ENCODE measurements around the gene PDE2A. TPM values are rescaled to one million over a fixed set of nuclear protein-coding genes. Genes with fewer than 3 reads are reported as not detected.

PDE2A gene
- total RNA-seq, 2 donors from 2014 or later: 3.7 to 13.3 TPM

- H3K27ac Mint-ChIP-seq: no peak overlapping the region
- WGBS, 2 experiments (ENCODE audit: insufficient coverage in 1 of 2, insufficient read length in 1 of 2): 58 to 71% methylated on average over 5 to 8 of the region's 8 CpGs
- H3K9me3 ChIP-seq (ENCODE audit: control insufficient read depth, low read length): no peaks in the 10 kb centered on the region
- no peak overlapping the region for H3K4me3 Mint-ChIP-seq
- peaks cover 19% of the 10 kb centered on the region for H3K27me3 ChIP-seq (ENCODE audit: control insufficient read depth, insufficient read depth, low read length, poor library complexity, severe bottlenecking)
- peaks cover 22% of the 10 kb centered on the region for H3K27me3 Mint-ChIP-seq (ENCODE audit: insufficient read depth)
- H3K36me3 Mint-ChIP-seq (ENCODE audit: low read depth): peaks cover under 1% of the 10 kb centered on the region
- no peaks in the 10 kb centered on the region for H3K9me3 Mint-ChIP-seq
- H3K27ac ChIP-seq (ENCODE audit: low read depth, low read length): no peak overlapping the region
- no peak for DNase-seq
- no peak for TF ChIP-seq CTCF (conservative IDR thresholded peaks at IDR 0.05)
- peaks cover 22% of the 10 kb centered on the region for H3K4me1 ChIP-seq (ENCODE audit: control insufficient read depth, insufficient read depth, low read length)
- H3K4me1 Mint-ChIP-seq: peaks cover 45% of the 10 kb centered on the region
- no peak overlapping the region for H3K9ac ChIP-seq (ENCODE audit: extremely low read depth, low read length, poor library complexity, severe bottlenecking)
- H3K36me3 ChIP-seq (ENCODE audit: control insufficient read depth, insufficient read depth, low read length): peaks cover 6% of the 10 kb centered on the region
- H3K4me3 ChIP-seq (ENCODE audit: low read length): no peak overlapping the region
Observed at GRCh38 chr11:72678524-72678923, 4.3 kb upstream of the PDE2A start.

- Mint-ChIP-seq H3K4me1 (peaks cover 53% of the 10 kb centered on the region), H3K27ac (no peak overlapping the region), H3K27me3 (ENCODE audit: insufficient read depth) (peaks cover 24% of the 10 kb centered on the region), H3K4me3 (no peak overlapping the region), H3K9me3 (no peaks in the 10 kb centered on the region), H3K36me3 (ENCODE audit: low read depth) (no peaks in the 10 kb centered on the region)
- peak; percentile 99 for DNase-seq
- no peaks in the 10 kb centered on the region for H3K36me3 ChIP-seq (ENCODE audit: control insufficient read depth, insufficient read depth, low read length)
- H3K27ac ChIP-seq (ENCODE audit: low read depth, low read length): no peak overlapping the region
- H3K27me3 ChIP-seq (ENCODE audit: control insufficient read depth, insufficient read depth, low read length, poor library complexity, severe bottlenecking): peaks cover 22% of the 10 kb centered on the region
- peaks cover 22% of the 10 kb centered on the region for H3K4me1 ChIP-seq (ENCODE audit: control insufficient read depth, insufficient read depth, low read length)
- TF ChIP-seq CTCF (conservative IDR thresholded peaks at IDR 0.05): no peak
- no peak overlapping the region for H3K4me3 ChIP-seq (ENCODE audit: low read length)
- H3K9ac ChIP-seq (ENCODE audit: extremely low read depth, low read length, poor library complexity, severe bottlenecking): no peak overlapping the region
- 0 to 4% methylated on average over 1 to 30 of the region's 30 CpGs for WGBS, 2 experiments (ENCODE audit: insufficient coverage in 1 of 2, insufficient read length in 1 of 2)
- no peaks in the 10 kb centered on the region for H3K9me3 ChIP-seq (ENCODE audit: control insufficient read depth, low read length)
Observed at GRCh38 chr11:72676861-72677341, 2.7 kb upstream of the PDE2A start.

GRCh38 chr11:72675221-72675620, 999 bp upstream of the PDE2A start:
- no peak overlapping the region for H3K4me3 ChIP-seq (ENCODE audit: low read length)
- no peak for TF ChIP-seq CTCF (conservative IDR thresholded peaks at IDR 0.05)
- Mint-ChIP-seq H3K27me3 (ENCODE audit: insufficient read depth) (peaks cover 28% of the 10 kb centered on the region), H3K4me3 (peak overlapping the region; percentile 35), H3K9me3 (no peaks in the 10 kb centered on the region), H3K36me3 (ENCODE audit: low read depth) (no peaks in the 10 kb centered on the region), H3K4me1 (peaks cover 60% of the 10 kb centered on the region), H3K27ac (peak overlapping the region; percentile 75)
- no peak overlapping the region for H3K27ac ChIP-seq (ENCODE audit: low read depth, low read length)
- 33% methylated on average over 2 of the region's 2 CpGs; no CpG with 5 or more reads in 1 of the 2 experiments for WGBS, 2 experiments (ENCODE audit: insufficient coverage in 1 of 2, insufficient read length in 1 of 2)
- DNase-seq: peak; percentile 76
- peaks cover 22% of the 10 kb centered on the region for H3K4me1 ChIP-seq (ENCODE audit: control insufficient read depth, insufficient read depth, low read length)
- no peaks in the 10 kb centered on the region for H3K36me3 ChIP-seq (ENCODE audit: control insufficient read depth, insufficient read depth, low read length)
- H3K9me3 ChIP-seq (ENCODE audit: control insufficient read depth, low read length): no peaks in the 10 kb centered on the region
- peaks cover 22% of the 10 kb centered on the region for H3K27me3 ChIP-seq (ENCODE audit: control insufficient read depth, insufficient read depth, low read length, poor library complexity, severe bottlenecking)
- H3K9ac ChIP-seq (ENCODE audit: extremely low read depth, low read length, poor library complexity, severe bottlenecking): no peak overlapping the region

All from endodermal cell (in vitro differentiated cells).